Loucy (cell line): ENCODE results near the gene IBA57.

ENCODE experiments used
- H2AFZ ChIP-seq: fragments of 200-600 bp; sonication (generic); 2 replicates; pipeline ENCODE4 v1.6.0; 2016; ENCODE audit warnings: antibody characterized with exemption, mild to moderate bottlenecking, low read length, moderate library complexity
- H3F3A ChIP-seq: fragments of 200-600 bp; 2 replicates; pipeline ENCODE4 v1.6.0; 2016; ENCODE audit warnings: antibody characterized with exemption, low read depth, mild to moderate bottlenecking
- H3K27me3 ChIP-seq: fragments of 200-600 bp; sonication (generic); 2 replicates; pipeline ENCODE4 v1.6.1; 2014; ENCODE audit warnings: low read length, mild to moderate bottlenecking; ENCODE audit not compliant: insufficient read depth, poor library complexity, severe bottlenecking
- H3K36me3 ChIP-seq: fragments of 200-600 bp; sonication (generic); 2 replicates; pipeline ENCODE4 v1.6.1; 2016; ENCODE audit warnings: low read length; ENCODE audit not compliant: insufficient read depth
- H3K4me1 ChIP-seq: fragments of 200-600 bp; sonication (generic); 2 replicates; pipeline ENCODE4 v1.5.1; 2014; ENCODE audit warnings: low read length, mild to moderate bottlenecking; ENCODE audit not compliant: insufficient read depth, poor library complexity, severe bottlenecking
- H3K4me2 ChIP-seq: fragments of 200-600 bp; sonication (generic); 2 replicates; pipeline ENCODE4 v1.6.0; 2014; ENCODE audit warnings: antibody characterized with exemption, low read length, low read depth, mild to moderate bottlenecking; ENCODE audit not compliant: poor library complexity, severe bottlenecking
- H3K4me3 ChIP-seq: fragments of 200-600 bp; sonication (generic); 2 replicates; pipeline ENCODE4 v1.5.1; 2014; ENCODE audit warnings: low read length, mild to moderate bottlenecking, mixed read lengths; ENCODE audit not compliant: poor library complexity, severe bottlenecking
- H3K79me2 ChIP-seq: fragments of 200-600 bp; sonication (generic); 2 replicates; pipeline ENCODE4 v1.6.1; 2014; ENCODE audit warnings: low read length; ENCODE audit not compliant: insufficient read depth
- H3K9ac ChIP-seq: fragments of 200-600 bp; sonication (generic); 2 replicates; pipeline ENCODE4 v1.6.0; 2014; ENCODE audit warnings: mild to moderate bottlenecking, low read depth, low read length, moderate library complexity; ENCODE audit not compliant: poor library complexity, severe bottlenecking
- H3K9me2 ChIP-seq: fragments of 200-600 bp; sonication (generic); replicated peaks from 2 replicates; pipeline ENCODE4 v1.6.1; 2016; ENCODE audit warnings: low read depth, low read length, mixed read lengths
- H3K9me3 ChIP-seq: fragments of 200-600 bp; sonication (generic); 2 replicates; pipeline ENCODE4 v1.6.1; 2014; ENCODE audit warnings: mild to moderate bottlenecking, antibody characterized with exemption, low read length, low read depth; ENCODE audit not compliant: insufficient read depth
- H4K20me1 ChIP-seq: fragments of 200-600 bp; sonication (generic); 2 replicates; pipeline ENCODE4 v1.6.0; 2014; ENCODE audit warnings: antibody characterized with exemption, low read length, mild to moderate bottlenecking; ENCODE audit not compliant: insufficient read depth, poor library complexity, severe bottlenecking
- EZH2phosphoT487 ChIP-seq: fragments of 200-600 bp; IDR thresholded peaks from 2 replicates; pipeline ENCODE4 v1.6.1; 2018; ENCODE audit warnings: antibody characterized with exemption, mild to moderate bottlenecking, moderate library complexity, borderline replicate concordance
- TF ChIP-seq, protein P1 (sequence below): fragments of 200-600 bp; sonication (generic); conservative IDR thresholded peaks from 2 replicates; pipeline ENCODE4 v1.5.1; 2014; ENCODE audit warnings: mild to moderate bottlenecking, antibody characterized with exemption, low read length

IBA57 gene

DNA sequence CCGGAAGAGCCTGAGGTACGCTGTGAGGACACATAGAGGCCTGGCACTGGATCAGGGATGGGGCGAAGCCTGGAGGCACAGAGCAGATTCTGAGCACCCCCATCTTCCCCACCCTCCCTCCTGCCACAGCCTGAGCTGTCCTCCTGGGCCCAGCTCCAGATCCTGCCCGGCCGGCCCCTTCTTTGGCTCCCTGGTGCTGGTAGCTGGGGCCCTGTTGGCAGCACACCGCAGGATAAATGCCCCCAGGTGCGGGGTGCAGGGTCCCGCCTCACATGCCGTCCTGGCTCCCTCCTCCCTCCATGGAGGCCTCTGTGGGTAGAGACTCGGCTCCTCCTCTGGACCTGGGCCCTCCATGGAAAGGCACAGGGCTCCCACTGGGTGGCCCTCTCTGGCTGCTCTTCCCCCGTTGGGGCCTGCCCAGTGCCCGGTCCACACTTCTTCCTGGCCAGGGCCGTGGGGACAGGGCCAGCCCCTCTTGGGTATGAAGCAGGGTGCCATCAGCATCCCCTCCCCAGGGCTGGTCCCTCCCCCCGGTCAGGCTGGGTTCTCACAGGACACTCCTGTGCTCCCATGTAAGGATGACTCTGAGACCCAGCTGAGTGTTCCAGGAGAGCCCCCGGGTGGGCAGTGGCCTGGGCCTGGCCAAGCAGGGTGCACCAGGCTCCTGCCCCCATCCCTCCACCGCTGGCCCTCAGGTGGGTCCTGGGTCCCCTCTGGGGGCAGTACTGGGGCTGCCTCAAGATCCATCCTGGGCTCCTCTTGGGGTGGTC lies 41.2 kb downstream of the IBA57 start:
- Histone ChIP-seq H3K4me3 (no peak overlapping the region), H2AFZ (no peak overlapping the region), H3K9ac (no peak overlapping the region), H3K79me2 (no peaks in the 10 kb centered on the region), H3K27me3 (no peaks in the 10 kb centered on the region), H3K9me2 (no peaks in the 10 kb centered on the region), H4K20me1 (no peaks in the 10 kb centered on the region), H3K4me1 (no peaks in the 10 kb centered on the region), H3K36me3 (no peaks in the 10 kb centered on the region), H3K4me2 (no peak overlapping the region), H3F3A (no peaks in the 10 kb centered on the region), H3K9me3 (no peaks in the 10 kb centered on the region)
- no peak for TF ChIP-seq EZH2phosphoT487
- TF ChIP-seq, protein P1, sequence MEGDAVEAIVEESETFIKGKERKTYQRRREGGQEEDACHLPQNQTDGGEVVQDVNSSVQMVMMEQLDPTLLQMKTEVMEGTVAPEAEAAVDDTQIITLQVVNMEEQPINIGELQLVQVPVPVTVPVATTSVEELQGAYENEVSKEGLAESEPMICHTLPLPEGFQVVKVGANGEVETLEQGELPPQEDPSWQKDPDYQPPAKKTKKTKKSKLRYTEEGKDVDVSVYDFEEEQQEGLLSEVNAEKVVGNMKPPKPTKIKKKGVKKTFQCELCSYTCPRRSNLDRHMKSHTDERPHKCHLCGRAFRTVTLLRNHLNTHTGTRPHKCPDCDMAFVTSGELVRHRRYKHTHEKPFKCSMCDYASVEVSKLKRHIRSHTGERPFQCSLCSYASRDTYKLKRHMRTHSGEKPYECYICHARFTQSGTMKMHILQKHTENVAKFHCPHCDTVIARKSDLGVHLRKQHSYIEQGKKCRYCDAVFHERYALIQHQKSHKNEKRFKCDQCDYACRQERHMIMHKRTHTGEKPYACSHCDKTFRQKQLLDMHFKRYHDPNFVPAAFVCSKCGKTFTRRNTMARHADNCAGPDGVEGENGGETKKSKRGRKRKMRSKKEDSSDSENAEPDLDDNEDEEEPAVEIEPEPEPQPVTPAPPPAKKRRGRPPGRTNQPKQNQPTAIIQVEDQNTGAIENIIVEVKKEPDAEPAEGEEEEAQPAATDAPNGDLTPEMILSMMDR, result no peak

DNA sequence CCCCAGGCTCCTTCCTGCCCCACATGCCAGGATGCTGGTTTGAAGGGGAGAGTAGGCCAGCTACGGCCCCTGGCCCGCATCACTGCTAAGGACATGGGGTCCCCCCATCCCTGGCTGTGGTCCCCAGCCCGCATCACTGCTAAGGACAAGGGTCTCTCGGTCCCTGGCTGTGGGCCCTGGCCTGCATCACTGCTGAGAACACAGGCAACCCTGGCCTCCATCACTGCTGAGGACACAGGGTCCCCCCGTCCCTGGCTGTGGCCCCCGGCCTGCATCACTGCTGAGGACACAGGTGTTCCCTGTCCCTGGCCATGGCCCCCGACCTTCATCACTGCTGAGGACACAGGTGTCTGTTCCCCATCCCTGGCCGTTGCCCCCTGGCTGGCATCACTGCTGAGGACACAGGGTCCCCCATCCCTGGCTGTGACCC lies 41.8 kb downstream of the IBA57 start:
- H2AFZ ChIP-seq, result no peak overlapping the region
- no peaks in the 10 kb centered on the region for H3K79me2 ChIP-seq
- no peaks in the 10 kb centered on the region for H3K4me1 ChIP-seq
- H3K9me3 ChIP-seq, result no peaks in the 10 kb centered on the region
- TF ChIP-seq, protein P1, result no peak
- no peak for TF ChIP-seq EZH2phosphoT487
- H3K9ac ChIP-seq, result no peak overlapping the region
- H4K20me1 ChIP-seq, result no peaks in the 10 kb centered on the region
- H3K9me2 ChIP-seq, result no peaks in the 10 kb centered on the region
- H3K4me2 ChIP-seq, result no peak overlapping the region
- H3K4me3 ChIP-seq, result no peak overlapping the region
- no peaks in the 10 kb centered on the region for H3K36me3 ChIP-seq
- H3F3A ChIP-seq, result no peaks in the 10 kb centered on the region
- no peaks in the 10 kb centered on the region for H3K27me3 ChIP-seq

DNA sequence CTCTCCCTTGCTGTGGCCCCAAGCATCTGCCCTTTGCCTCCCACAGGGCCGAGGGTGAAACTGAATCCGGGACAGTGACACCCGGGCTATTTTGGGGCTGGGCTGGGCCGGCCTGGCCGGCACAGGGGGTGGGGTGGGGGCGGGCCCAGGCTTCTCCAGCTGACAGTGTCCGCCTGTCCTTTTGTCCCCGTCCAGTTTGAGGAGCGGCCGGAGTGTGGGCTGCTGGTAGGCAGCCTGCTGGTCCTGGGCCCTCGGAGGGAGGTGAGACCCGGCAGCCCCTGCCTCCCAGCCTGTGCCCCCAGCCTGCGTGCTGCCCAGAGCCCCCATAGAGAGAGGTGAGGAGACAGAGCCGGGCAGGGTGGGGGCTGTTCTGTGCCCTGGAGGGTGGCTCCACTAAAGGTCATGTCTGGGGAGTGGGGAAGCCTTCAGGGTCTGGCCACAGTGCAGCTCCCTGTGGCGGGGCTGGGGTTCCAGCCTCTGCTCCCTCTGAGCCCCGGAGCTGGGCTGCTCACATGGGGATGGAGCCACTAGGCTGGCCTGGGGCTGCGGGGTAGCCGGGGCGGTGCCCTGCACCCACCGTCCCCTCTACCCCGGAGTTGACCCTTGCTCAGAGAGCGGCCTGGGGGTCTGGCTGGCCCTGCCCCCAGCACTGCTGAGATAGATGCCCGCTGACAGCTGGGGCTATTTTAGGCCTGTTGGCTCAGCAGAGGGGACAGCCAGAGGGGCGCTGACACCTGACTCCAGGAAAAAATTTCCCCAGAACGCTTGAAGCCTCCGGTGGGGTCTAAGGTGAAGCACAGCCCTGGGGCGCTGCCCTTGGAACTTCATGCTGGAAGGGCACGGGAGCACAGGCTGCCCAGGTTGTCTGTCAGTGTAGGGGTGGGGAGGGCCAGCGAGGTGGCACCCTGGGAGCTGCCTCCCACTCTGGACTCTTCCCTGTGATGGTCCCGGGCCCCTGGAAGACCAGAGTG lies 42.5 kb downstream of the IBA57 start, which contains the start of gene OBSCN:
TSS of gene OBSCN (plus strand) at position 194 of the 971 bp plus-strand sequence. CDS start 3,740 bp downstream, outside the sequence.
- TF ChIP-seq EZH2phosphoT487, result no peak
- TF ChIP-seq, protein P1, result no peak
- Histone ChIP-seq H3K4me1 (peaks cover 2% of the 10 kb centered on the region), H3K27me3 (no peaks in the 10 kb centered on the region), H3K36me3 (no peaks in the 10 kb centered on the region), H3K9ac (no peak within 1 kb of the TSS), H4K20me1 (no peaks in the 10 kb centered on the region), H3K9me3 (no peaks in the 10 kb centered on the region), H3K9me2 (no peaks in the 10 kb centered on the region), H3K4me3 (no peak within 1 kb of the TSS), H2AFZ (no peak within 1 kb of the TSS), H3K4me2 (no peak within 1 kb of the TSS), H3F3A (no peaks in the 10 kb centered on the region), H3K79me2 (no peaks in the 10 kb centered on the region)
